GM21390 (cell line): ENCODE measurements around the gene TBL1X.
"Not testable (repeated sequence)": the region's sequence is repeated elsewhere in the genome, so short reads cannot be mapped to it uniquely, and the experiment has no call there.

Experiments used
- ATAC-seq: cut with Tn5 transposase; IDR thresholded peaks from one replicate; pipeline ENCODE4 v1.9.1; 2021; ENCODE audit not compliant: unreplicated experiment

Gene TBL1X

DNA sequence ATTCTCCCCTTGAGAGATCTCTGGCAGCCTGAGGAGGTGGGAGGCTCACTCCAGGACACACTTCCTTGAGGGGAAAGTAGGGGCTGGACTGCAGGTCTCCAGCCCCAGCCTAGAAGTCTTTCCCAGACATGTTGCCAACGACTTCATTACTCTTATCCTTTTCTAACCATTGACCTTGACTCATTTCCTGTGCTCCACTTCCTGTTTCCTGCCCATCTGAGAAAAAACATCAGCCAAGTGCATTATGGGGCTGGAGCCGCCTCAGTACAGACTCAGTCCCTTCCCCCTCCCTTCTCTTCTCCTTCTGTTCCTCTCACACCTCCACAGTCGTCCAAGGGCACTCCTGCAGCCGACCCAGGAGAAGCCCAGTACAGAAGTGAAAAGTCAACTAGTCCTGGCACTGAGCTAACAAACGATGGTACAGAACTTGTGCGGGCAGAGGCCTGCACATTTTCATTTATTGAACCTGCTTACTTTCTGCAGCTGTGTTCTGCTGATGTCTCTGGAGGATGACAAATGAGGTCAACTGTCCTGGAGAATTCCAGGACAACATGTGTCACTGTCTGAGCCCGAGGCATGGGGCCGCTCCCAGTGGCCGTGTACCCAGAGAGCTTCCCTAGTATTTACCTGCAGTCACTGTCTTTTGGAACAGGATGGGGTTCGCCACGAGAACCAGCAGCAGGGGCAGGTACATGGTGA is 280.7 kb downstream of the TBL1X start:
- ATAC-seq, result no peak

DNA sequence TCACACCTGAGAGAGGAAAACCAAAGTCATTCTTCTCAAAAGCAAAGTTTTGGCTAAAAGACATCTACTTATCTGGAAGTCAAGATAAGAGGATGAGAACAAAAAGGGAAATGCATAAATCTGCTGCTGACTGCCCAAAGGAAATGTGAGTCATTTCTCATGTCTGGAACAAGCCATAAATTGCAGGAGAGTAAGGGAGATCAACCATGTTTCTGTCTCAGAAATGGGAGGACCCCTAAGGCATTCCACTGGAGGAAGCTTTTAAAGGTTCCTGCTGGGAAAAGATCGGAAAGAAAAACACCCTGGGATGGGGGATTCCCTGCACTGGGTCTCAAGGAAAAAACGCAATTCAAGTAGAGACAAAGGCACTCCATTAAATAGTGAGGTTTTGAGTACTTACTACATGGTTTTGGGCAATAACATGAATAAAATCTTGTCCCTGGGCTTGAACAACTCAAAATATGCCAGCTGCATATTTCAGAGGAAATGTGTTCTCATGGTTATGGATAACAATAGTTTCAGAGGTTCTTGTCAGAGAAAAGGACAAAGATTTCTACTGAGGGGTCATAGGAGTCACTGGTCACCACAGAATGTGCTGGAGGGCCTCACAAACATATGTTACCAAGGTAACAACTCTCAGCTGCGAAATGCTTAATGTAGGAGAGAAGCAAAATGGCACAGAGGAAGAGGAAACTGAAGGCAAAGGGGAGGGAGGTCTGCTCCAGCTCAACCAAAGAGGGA is 281.5 kb downstream of the TBL1X start:
- ATAC-seq, result no peak

DNA sequence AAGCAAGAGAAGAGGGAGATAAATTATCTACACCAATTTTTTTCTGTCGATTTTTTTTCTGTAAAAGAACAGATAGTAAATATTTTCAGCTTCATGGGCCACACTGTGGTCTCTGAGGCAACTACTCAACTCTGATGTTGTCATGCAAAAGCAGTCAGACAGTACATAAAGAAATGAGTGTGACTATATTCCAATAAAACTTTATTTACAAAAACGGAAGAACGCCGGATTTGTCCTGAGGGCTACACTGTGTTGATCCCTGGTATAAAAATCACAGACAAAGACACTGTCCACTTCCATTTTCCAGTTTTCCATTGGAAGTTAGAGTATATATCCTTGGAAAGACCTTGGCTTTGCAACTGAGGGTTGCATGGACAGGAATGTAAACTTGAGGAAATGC is 282.8 kb downstream of the TBL1X start:
- no peak for ATAC-seq

DNA sequence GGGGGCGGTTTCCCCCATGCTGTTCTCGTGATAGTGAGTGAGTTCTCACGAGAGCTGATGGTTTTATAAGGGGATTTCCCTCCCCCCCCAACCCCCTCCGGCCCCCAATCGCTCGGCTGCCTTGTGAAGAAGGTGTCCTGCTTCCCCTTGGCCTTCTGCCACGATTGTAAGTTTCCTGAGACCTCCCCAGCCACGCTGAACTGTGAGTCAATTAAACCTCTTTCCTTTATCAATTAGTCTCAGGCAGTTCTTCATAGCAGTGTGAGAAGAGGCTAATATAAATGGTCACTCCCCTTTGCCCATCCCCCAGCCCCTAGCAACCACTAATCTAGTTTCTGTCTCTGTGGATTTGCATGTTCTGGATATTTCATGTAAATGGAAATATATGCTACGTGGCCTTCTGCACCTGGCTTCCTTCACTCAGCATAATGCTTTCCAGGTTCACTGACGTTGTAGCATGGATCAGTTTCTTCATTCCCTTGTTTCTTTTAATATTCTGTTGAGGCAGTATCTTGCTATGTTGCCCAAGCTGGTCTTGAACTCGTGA is 284.4 kb downstream of the TBL1X start:
- ATAC-seq, result no peak

DNA sequence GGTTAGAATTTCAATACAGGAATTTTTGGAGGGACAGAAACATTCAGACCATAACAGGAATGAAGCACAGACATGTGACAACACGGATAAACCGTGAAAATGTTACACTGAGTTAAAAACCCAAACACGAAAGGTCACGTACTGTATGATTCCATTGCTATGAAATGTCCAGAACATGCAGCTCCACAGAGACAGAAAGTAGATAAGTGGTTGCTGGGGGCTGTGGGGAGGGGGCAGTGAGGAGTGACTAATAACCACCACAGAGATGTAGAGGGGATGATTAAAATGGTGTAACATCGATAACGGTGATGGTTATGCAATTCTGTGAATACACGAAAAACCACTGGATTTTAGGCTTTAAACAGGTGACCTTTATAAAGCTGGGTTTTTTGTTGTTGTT is 292.5 kb downstream of the TBL1X start:
- no peak for ATAC-seq

DNA sequence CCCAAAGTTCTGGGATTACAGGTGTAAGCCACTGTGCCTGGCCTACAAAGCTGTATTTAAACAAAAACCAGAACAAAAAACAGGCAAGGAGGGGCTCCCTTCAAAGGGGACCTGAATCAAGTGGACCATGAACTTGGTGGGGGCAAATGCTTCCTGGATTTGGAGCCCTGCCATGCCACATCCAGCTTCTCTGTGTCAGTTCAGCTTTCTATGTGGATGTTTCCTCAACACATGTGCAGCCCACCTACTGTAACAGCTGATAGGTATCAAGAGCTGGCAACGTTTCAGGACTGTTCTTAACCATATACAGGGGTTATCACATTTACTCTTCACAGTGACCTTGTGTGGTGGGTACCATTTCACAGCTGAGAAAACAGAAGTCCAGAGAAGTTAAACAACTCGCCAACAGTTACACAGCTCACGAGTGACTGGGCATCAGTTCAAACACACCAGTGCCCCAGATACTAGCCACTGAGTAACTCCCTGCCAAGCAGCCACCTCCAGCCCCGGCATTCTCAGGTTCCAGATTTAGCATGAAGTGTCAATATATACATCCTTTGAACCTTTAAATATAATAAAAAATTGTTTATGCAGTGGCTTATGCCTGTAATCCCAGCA is 293.3 kb downstream of the TBL1X start:
- ATAC-seq, result no peak

DNA sequence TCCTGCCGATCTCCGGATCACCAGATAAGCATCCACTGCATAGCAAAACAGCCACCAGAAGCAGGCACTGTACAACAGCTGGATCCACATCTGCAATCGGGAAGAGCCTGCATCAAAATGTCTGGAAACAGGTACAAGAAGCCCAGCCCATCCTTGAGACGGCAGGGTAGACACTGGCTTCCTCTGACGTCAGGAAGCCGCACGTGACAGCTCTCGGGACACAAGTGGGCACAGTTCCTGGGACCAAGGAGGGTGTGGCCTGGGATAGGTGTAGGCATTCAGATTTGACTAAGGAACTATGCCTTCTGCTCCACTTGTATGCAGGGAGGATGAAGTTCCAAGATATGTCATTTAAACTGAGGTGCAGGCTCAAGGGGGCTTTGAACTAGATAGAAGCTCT is 294.5 kb downstream of the TBL1X start:
- no peak for ATAC-seq

DNA sequence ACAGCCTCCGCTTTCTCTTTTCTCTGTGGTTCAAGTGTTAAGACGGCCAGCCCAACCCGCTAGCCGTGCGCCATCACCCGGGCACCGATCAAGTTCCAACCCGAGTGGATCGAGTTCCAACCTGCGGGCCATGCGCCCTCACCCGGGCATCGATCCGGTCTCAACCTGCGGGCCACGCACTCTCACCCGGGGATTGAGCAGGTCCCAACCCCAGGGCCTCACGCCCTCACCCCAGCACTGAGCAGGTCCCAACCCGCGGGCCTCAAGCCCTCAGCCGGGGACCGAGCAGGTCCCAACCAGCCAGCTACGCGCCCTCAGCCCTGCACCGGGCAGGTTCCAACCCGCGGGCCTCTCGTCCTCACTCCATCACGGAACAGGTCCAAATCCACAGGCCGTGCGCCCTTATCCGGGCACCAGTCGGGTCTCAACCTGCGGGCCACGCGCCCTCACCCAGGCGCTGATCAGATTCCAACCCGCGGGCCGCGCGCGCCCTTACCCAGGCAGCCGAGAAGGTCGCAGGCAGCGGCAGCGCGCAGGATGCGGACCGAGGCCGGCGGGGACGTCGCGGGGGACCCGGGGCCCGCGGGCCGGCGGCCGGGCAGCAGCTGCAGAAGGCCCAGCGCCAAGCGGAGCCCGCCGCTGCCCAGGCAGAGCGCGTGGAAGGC is 300.3 kb downstream of the TBL1X start:
- no peak for ATAC-seq

DNA sequence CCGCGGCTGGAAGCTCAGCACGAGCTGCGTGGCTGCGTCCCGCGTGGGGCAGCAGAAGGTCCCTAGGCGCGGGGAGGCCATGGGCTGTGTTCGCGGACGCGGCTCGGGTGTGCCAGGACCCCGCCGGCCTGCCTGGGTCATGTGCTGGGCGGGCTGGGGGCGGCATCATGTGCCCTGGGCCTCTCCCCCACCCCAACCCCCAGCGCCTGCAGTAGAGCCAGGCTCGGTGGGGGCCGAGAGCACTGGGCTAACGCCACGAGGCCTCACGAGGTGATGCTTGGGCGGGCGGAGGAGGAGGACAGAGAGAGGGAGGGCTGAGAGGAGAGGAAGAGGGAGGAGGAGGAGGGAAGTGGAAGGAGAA is 300.9 kb downstream of the TBL1X start, which contains the start of gene GPR143:
TSS of gene GPR143 (minus strand) at position 111 of the 361 bp plus-strand sequence. CDS start at position 81, 30 bp downstream.
- ATAC-seq, result no peak

DNA sequence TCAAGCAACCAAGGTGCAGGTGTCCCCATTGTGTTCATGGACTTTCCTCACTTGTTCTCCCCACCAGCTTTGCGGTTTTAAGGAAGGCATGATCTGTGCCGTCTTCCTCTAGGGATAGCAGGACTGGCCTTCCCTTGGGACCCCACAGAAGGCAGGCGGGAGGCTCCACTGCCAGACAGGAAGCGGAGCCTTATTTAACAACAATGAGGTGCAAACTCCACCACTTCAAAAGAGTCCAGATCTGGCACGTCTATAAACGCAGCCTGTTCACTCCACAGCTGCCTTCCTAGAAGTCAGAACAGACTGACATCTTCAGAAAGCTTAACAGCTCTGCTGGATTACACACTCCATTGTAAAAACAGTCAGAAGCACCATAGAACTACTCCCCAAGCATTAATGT is 302.5 kb downstream of the TBL1X start:
- ATAC-seq, result no peak

DNA sequence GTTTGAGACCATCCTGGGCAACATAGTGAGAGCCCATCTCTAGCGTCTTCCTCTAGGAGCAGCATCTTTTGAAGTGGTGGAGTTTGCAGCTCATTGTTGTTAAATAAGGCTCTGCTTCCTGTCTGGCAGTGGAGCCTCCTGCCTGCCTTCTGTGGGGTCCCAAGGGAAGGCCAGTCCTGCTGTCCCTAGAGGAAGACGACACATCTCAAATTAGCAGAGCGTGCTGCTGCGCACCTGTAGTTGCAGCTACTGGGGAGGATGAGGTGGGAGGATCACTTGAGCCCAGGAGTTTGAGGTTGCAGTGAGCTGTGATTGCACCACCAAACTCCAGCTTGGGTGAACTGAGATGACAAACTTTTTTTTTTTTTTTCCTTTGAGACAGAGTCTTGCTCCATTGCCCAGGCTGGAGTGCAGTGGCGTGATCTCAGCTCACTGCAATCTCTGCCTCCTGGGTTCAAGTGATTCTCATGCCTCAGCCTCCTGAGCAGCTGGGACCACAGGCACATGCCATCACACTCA is 303.5 kb downstream of the TBL1X start:
- ATAC-seq, result not testable (repeated sequence)

DNA sequence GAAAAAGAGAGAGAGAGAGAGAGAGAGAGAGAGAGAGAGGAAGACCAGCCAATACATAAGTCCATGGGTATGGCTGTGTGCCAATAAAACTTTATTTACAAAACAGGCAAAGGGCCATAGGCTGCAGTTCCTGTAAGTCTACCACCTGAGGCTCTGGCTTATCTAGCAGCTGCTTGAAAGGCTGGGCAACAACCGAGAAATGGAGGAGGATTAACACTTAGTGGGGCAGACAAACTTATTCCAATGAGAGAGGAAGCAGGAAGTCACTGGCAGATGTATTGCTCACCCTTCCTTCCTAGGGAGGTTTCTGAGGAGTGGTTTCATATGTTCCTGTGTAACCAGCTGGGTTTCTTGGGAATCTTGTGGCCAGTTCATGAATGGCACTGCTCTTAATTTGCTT is 305.5 kb downstream of the TBL1X start:
- no peak for ATAC-seq

DNA sequence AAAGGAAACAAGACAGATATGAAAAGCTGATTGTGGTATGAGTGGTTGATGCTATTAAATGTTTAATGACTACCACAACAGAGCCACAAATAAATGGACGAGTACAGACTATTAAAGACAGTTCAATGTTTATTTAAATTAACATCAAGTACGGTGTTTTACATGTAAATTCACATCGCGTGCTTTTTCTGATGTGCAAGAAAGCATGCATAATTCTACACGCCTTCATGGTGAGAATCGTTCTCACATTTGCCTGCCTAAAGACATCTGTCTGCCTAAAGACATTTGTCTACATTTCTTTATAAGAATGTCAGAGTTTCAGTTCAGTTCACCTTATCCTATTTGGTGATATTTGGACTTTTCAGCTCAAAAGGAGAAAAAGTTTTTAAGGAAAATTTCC is 308.1 kb downstream of the TBL1X start:
- no peak for ATAC-seq

DNA sequence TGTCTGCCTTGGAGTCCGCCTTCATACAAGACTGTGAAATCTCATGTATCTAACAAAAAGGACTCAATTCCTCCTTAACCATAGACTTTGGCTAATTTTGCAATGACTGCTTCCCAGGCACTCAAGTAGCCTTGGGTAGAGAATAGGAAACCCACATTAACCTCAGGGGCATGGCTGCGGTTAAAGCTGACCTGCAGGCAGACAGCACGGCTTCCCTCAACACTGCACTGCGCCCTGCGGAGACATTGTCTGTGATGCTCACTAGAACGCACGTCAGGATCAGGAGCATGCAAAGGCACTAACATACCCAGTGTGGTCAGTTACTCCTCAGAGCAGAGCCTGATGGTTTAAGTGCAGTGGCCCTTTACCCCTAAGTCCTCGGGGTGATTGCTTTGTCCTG is 311.1 kb downstream of the TBL1X start:
- no peak for ATAC-seq

DNA sequence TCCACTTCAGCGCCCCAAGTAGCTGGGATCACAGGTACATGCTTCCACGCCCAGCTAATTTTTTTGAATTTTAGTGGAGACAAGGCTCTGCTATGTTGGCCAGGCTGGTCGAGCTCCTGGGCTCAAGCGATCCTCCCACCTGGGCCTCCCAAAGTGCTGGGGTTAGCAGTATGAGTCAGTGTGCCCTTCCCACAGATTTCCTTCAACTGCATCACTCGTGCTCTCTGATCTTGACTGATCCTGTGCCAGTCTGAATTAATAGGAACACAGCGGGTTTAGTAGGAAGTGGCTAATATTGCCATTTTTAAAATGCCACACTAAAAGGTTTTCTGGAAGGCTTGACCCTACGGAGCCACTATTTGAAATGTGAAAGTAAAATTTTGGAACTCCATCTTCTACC is 317.1 kb downstream of the TBL1X start:
- no peak for ATAC-seq

DNA sequence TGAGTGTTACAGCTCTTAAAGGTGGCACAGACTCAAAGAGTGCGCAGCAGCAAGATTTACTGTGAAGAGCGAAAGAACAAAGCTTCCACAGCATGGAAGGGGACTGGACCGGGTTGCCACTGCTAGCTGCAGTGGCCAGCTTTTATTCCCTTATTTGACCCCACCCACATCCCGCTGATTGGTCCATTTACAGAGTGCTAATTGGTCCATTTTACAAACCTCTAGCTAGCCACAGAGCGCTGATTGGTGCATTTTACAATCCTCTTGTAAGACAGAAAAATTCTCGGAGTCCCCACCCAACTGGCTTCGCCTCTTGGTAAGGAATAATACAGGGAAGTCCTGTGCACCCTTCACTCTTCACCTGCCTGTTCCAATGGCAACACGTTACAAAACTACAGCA is 319.5 kb downstream of the TBL1X start:
- no peak for ATAC-seq

DNA sequence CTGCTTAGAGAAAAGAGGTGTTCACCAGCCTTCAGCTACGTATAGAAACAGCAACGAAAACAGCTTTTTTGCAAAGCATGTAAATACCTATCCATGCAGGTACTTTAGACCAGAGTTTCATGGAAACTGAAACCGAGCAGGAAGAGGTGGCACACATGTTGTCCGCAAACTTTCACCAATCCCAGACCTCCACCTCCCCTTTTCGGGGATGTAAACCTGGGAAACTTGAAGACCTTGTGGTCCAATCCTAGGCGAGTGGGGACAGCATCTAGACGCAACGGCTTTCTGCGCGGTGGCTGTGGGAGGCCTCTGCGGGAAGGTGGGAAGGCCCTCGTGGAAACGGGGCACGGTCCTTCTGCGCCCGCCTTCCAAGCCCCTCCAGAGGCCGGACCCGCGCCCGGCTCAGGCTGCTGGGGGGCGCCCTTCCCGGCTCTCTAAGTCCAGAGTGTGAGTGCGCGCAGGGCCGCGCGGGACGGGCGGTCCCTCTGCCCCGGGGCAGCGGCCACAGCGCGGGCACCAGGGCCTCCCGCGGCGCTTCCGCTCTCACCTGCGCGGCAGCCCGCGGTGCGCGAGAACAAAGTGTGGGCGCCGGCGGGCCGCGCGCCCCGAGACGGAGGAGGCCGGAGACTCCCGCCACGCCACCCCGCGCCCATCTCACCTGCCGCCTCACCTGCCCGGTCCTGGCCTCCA is 320.5 kb downstream of the TBL1X start:
- no peak for ATAC-seq

DNA sequence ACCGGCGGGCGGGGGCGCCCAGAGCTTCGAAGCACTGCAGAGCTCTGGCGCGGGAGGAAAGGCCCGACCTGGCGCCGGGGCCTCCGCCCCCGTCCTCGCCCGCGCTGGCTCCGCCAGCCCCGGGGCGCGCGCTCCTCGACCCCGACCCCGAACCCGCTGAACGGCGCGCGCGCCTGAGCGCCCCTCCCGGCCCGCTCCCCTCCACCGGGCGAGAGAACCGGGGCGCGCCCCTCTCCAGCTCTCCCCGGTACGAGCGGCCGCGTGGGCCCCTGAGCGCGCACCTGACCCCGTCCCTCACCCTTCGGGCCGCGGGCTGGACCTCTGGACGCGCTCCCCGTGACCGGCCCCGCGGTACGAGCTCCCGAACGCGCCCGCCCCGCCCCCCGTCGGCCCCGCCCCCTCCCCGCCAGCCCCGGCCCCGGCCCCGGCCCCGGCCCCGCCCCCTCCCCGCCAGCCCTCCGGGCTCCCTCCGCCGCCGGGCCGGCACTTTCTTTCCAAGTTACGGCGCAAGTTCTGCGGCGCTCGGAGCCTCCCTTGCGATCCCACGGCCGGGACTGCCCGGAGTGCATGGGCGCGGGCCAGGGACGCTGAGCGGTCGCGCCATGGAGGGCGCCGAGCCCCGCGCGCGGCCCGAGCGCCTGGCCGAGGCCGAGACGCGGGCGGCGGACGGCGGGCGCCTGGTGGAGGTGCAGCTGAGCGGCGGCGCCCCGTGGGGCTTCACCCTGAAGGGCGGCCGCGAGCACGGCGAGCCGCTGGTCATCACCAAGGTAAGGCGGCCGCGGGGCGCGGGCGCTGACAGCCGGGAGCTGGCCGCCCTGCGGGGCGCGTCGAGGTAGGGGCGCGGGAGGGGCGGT is 321.3 kb downstream of the TBL1X start, which contains the start of gene SHROOM2:
TSS of gene SHROOM2 (plus strand) at position 486 of the 854 bp plus-strand sequence. CDS start at position 603, 117 bp downstream.
- no peak for ATAC-seq

DNA sequence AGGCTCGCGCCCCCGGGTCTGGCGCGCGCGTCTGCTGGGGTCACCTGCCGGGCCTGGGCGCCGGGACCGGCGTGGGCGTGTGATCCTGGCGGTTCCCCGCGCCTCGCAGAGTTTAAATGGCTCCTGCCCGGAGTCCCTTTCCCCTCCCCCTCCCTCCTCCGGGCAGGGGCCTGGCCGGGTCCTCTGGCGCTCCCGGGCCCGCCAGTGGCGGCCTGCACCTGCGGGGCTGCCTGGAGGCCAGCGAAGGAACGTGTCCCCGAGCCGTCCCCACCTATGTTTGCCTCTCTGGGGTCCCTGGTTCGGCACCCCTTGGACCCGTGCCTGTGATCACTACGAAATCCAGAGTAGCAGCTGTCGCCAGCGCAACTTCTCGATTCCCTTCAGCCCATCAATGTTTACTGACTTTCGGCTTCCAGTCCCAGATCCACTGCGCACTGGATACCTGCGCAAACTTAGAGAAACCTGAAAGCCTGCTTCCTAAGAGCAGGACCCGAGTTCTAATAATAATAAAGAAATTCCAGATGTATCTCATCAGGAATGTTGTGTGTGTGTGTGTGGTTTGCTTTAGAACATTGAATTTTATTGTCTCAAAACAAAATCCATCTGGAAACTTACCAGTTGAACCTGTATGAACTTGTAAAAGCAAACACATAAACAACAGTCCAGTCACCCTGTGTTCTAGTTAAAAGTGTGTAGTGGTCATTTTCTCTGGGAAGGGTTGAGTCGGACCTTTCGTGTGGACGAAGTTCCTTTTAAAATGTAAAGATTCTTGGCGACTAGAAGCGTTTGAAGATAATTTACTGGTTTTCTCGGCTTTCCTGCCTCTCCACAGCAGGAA is 322.2 kb downstream of the TBL1X start:
- ATAC-seq, result no peak
